HG02798 (cell line): Measurements from ENCODE around the gene ZC3H7B.
A peak's percentile ranks its signal among the peaks of the same experiment; 100 is the strongest.
"Not testable (repeated sequence)": the region's sequence is repeated elsewhere in the genome, so short reads cannot be mapped to it uniquely, and the experiment has no call there.

Experiments
- ATAC-seq: cut with Tn5 transposase; IDR thresholded peaks from one replicate; pipeline ENCODE4 v1.9.1; 2021; ENCODE audit warnings: mild to moderate bottlenecking; ENCODE audit not compliant: unreplicated experiment, poor library complexity

Gene ZC3H7B

GRCh38 chr22:41285441-41285819 lies 15.9 kb upstream of the ZC3H7B start:
- peak; percentile 4 for ATAC-seq

GRCh38 chr22:41285820-41286638 lies 15.3 kb upstream of the ZC3H7B start, which contains the start of gene RANGAP1:
Gene RANGAP1 (minus strand): TSS chr22:41286187. CDS start chr22:41281044, 5,143 bp downstream.
- ATAC-seq: peak; percentile 97

GRCh38 chr22:41286639-41287091 lies 14.7 kb upstream of the ZC3H7B start:
- ATAC-seq: peak; percentile 7

- no peak for ATAC-seq
Measured at GRCh38 chr22:41288245-41288946, 12.9 kb upstream of the ZC3H7B start.

- ATAC-seq: no peak
Measured at GRCh38 chr22:41289671-41290070, 11.7 kb upstream of the ZC3H7B start.

GRCh38 chr22:41290262-41291221 lies 10.8 kb upstream of the ZC3H7B start:
- no peak for ATAC-seq

- ATAC-seq: not testable (repeated sequence)
Measured at GRCh38 chr22:41294816-41295215, 6.5 kb upstream of the ZC3H7B start.

GRCh38 chr22:41296826-41297667 lies 4.3 kb upstream of the ZC3H7B start:
- ATAC-seq: no peak

GRCh38 chr22:41300661-41301060 lies 664 bp upstream of the ZC3H7B start:
- no peak for ATAC-seq

- ATAC-seq: no peak
Measured at GRCh38 chr22:41302021-41302767, 869 bp downstream of the ZC3H7B start.

GRCh38 chr22:41302811-41303210 lies 1.5 kb downstream of the ZC3H7B start:
- no peak for ATAC-seq

- ATAC-seq: no peak
Measured at GRCh38 chr22:41305646-41306045, 4.3 kb downstream of the ZC3H7B start.

GRCh38 chr22:41308054-41308453 lies 6.7 kb downstream of the ZC3H7B start:
- no peak for ATAC-seq

- ATAC-seq: no peak
Measured at GRCh38 chr22:41308544-41308947, 7.2 kb downstream of the ZC3H7B start.

- no peak for ATAC-seq
Measured at GRCh38 chr22:41310336-41310735, 9.0 kb downstream of the ZC3H7B start.

- no peak for ATAC-seq
Measured at GRCh38 chr22:41311487-41311886, 10.2 kb downstream of the ZC3H7B start.

- ATAC-seq: no peak
Measured at GRCh38 chr22:41314821-41315220, 13.5 kb downstream of the ZC3H7B start.

- no peak for ATAC-seq
Measured at GRCh38 chr22:41315586-41315985, 14.3 kb downstream of the ZC3H7B start.
